HFFc6 (cell line): Measurements from ENCODE around the gene ANXA7. TPM values are rescaled to one million over a fixed set of nuclear protein-coding genes. Genes with fewer than 3 reads are reported as not detected.
"Not testable (repeated sequence)": the region's sequence is repeated elsewhere in the genome, so short reads cannot be mapped to it uniquely, and the experiment has no call there.

Source experiments
- DNase-seq: peaks from one replicate; pipeline ENCODE4 v3.0.0-alpha.2; 2018
- H3K27ac Mint-ChIP-seq: 2 replicates; pipeline ENCODE4 v1.8.0; 2020; ENCODE audit warnings: mild to moderate bottlenecking, mixed read lengths
- H3K27me3 Mint-ChIP-seq: 2 replicates; pipeline ENCODE4 v1.8.0; 2021; ENCODE audit warnings: mild to moderate bottlenecking, moderate library complexity, mixed read lengths; ENCODE audit not compliant: insufficient read depth
- H3K36me3 Mint-ChIP-seq: 2 replicates; pipeline ENCODE4 v1.8.0; 2021; ENCODE audit warnings: low read depth, mixed read lengths
- H3K4me1 Mint-ChIP-seq: 2 replicates; pipeline ENCODE4 v1.8.0; 2020; ENCODE audit warnings: low read depth, mixed read lengths
- H3K4me3 Mint-ChIP-seq: 2 replicates; pipeline ENCODE4 v1.8.0; 2020; ENCODE audit warnings: mild to moderate bottlenecking, moderate library complexity, mixed read lengths
- H3K9me3 Mint-ChIP-seq: 2 replicates; pipeline ENCODE4 v1.8.0; 2020; ENCODE audit warnings: mild to moderate bottlenecking, mixed read lengths
- total RNA-seq, 6 experiments: library from RNA; stranded (reverse); fragmentation: NEBNext Ultra II Directional; extraction: Animal tissue kit (Norgen Biotek cat#: 25700); gene quantifications; 2 replicates in 1 of 6; 3 replicates in 5 of 6; pipeline ENCODE4 v1.2.3, GENCODE V29; 2021
- TF ChIP-seq, protein P1 (sequence below): fragments of 200-600 bp; sonication (generic); IDR thresholded peaks from 2 replicates; pipeline ENCODE4 v1.5.0; 2021; ENCODE audit warnings: antibody characterized with exemption, mild to moderate bottlenecking

The ANXA7 gene
- total RNA-seq, 6 experiments from 2014 or later = 125 to 167 (median 134) TPM

DNA sequence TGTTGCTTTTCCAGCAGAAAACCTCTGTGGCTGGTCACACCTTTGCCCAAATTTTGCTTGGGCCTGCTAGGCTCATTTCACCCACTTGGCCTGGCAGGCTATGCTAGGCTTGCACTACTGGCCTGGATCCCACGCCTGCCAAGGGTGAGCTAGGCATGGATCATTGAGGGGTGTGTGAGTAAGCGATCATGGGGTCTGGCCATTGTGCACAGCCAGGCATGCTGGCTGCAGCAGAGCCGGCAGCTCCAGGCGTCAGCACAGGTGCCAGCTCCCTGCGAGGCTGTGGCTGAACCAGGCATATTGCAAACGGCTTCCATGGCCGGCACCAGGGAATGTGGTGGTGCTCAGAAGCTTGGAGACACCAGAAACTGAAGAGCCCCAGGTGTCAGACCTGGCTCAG, 74.4 kb downstream of the ANXA7 start:
- DNase-seq = no peak
- no peak overlapping the region for H3K27ac Mint-ChIP-seq

DNA sequence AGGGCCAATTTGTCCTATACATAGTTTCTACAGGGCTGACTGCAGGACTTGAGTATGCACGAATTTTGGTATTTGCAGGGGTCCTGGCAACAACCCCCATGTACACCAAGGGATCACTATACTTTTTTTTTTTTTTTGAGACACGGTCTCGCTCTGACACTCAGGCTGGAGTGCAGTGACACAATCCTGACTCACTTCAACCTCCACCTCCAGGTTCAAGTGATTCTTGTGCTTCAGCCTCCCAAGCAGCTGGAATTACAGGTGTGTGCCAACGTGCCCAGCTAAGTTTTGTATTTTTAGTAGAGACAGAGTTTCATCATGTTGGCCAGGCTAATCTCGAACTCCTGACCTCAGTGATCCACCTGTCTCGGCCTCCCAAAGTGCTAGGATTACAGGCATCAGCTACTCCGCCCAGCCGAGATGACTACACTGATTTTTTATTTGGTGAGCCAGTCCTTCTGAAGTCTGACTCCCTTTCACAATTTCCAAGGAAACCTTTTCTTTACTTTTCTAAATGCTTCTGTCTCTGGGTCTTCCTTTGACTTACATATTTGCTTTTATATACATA, 75.0 kb downstream of the ANXA7 start:
- TF ChIP-seq, protein P1, sequence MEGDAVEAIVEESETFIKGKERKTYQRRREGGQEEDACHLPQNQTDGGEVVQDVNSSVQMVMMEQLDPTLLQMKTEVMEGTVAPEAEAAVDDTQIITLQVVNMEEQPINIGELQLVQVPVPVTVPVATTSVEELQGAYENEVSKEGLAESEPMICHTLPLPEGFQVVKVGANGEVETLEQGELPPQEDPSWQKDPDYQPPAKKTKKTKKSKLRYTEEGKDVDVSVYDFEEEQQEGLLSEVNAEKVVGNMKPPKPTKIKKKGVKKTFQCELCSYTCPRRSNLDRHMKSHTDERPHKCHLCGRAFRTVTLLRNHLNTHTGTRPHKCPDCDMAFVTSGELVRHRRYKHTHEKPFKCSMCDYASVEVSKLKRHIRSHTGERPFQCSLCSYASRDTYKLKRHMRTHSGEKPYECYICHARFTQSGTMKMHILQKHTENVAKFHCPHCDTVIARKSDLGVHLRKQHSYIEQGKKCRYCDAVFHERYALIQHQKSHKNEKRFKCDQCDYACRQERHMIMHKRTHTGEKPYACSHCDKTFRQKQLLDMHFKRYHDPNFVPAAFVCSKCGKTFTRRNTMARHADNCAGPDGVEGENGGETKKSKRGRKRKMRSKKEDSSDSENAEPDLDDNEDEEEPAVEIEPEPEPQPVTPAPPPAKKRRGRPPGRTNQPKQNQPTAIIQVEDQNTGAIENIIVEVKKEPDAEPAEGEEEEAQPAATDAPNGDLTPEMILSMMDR = no peak
- Mint-ChIP-seq H3K27me3 (peaks cover 5% of the 10 kb centered on the region), H3K4me1 (no peaks in the 10 kb centered on the region), H3K36me3 (no peaks in the 10 kb centered on the region), H3K4me3 (no peak overlapping the region), H3K9me3 (peaks cover 3% of the 10 kb centered on the region; the same call in 1 of the 2 replicates), H3K27ac (no peak overlapping the region)
- no peak for DNase-seq

More for the DNA sequence above, 74.4 kb downstream of the ANXA7 start:
- TF ChIP-seq, protein P1 = no peak
- Mint-ChIP-seq H3K4me1 (no peaks in the 10 kb centered on the region), H3K36me3 (no peaks in the 10 kb centered on the region), H3K4me3 (no peak overlapping the region), H3K9me3 (peaks cover 3% of the 10 kb centered on the region; the same call in 1 of the 2 replicates), H3K27me3 (peaks cover 3% of the 10 kb centered on the region)

- Mint-ChIP-seq H3K4me1 (no peaks in the 10 kb centered on the region), H3K27ac (no peak overlapping the region), H3K27me3 (peaks cover 31% of the 10 kb centered on the region), H3K4me3 (no peak overlapping the region), H3K36me3 (no peaks in the 10 kb centered on the region), H3K9me3 (no peaks in the 10 kb centered on the region)
- no peak for DNase-seq
- TF ChIP-seq, protein P1 = no peak
These were observed 80.7 kb downstream of the ANXA7 start for GRCh38 chr10:73333202-73333601.

GRCh38 chr10:73332379-73332778, 81.5 kb downstream of the ANXA7 start:
- peaks cover 31% of the 10 kb centered on the region for H3K27me3 Mint-ChIP-seq
- H3K9me3 Mint-ChIP-seq = no peaks in the 10 kb centered on the region; the same call in 1 of the 2 replicates
- H3K27ac Mint-ChIP-seq = no peak overlapping the region
- H3K36me3 Mint-ChIP-seq = no peaks in the 10 kb centered on the region
- H3K4me1 Mint-ChIP-seq = no peaks in the 10 kb centered on the region
- no peak for DNase-seq
- TF ChIP-seq, protein P1 = no peak
- H3K4me3 Mint-ChIP-seq = no peak overlapping the region

- not testable (repeated sequence) for DNase-seq, H3K27ac Mint-ChIP-seq, H3K36me3 Mint-ChIP-seq, H3K9me3 Mint-ChIP-seq, H3K4me3 Mint-ChIP-seq, H3K4me1 Mint-ChIP-seq
- H3K27me3 Mint-ChIP-seq = peaks cover 28% of the 10 kb centered on the region
These were observed 85.3 kb downstream of the ANXA7 start for GRCh38 chr10:73328523-73328922.

GRCh38 chr10:73325290-73325689, 88.6 kb downstream of the ANXA7 start:
- H3K9me3 Mint-ChIP-seq, H3K27me3 Mint-ChIP-seq, H3K4me1 Mint-ChIP-seq, H3K36me3 Mint-ChIP-seq, H3K27ac Mint-ChIP-seq, H3K4me3 Mint-ChIP-seq, DNase-seq: not testable (repeated sequence)

Other genes with a start within 250 kb of the ANXA7 start
- gene ECD, start 246.1 kb downstream of the ANXA7 start, total RNA-seq = 10 to 100 TPM; 31.3 to 39.0 (median 33.6) TPM
- 10 to 100 TPM; 16.9 to 21.9 (median 19.5) TPM for gene FAM149B1, start 245.9 kb downstream of the ANXA7 start, total RNA-seq
- 10 to 100 TPM; 18.6 to 30.9 (median 27.1) TPM for gene DNAJC9, start 166.8 kb downstream of the ANXA7 start, total RNA-seq
- gene MRPS16, start 161.4 kb downstream of the ANXA7 start, total RNA-seq = 100 to 1,000 TPM; 100 to 140 (median 116) TPM
- under 1 TPM; 0.13 to 0.43 (median 0.21) TPM for gene CFAP70, start 55.2 kb downstream of the ANXA7 start, total RNA-seq
- under 1 TPM; 0.31 to 0.66 (median 0.50) TPM for gene MSS51, start 19.5 kb upstream of the ANXA7 start, total RNA-seq
- 10 to 100 TPM; 49.7 to 66.4 (median 59.8) TPM for gene PPP3CB, start 82.0 kb upstream of the ANXA7 start, total RNA-seq
- 10 to 100 TPM in 5 of 6 experiments, 1 to 10 TPM in 1; 9.1 to 12.9 (median 10.7) TPM for gene USP54, start 177.3 kb upstream of the ANXA7 start, total RNA-seq
- gene MYOZ1, start 227.4 kb upstream of the ANXA7 start, total RNA-seq = 1 to 10 TPM in 3 of 6 experiments, under 1 TPM in 3; 0.41 to 2.5 (median 0.90) TPM
- 1 to 10 TPM; 1.5 to 3.3 (median 1.6) TPM for gene SYNPO2L, start 242.0 kb upstream of the ANXA7 start, total RNA-seq